ENCODE results near the gene OPN3. TPM values are rescaled to one million over a fixed set of nuclear protein-coding genes. Genes with fewer than 3 reads are reported as not detected.

The OPN3 gene
- total and polyA plus RNA-seq, 4 donors = 11.3 to 19.1 (median 15.5) TPM

GRCh38 chr1:241652012-241652411 is 11.8 kb upstream of the OPN3 start, which contains the start of gene WDR64:
Gene WDR64 (plus strand): TSS chr1:241652281. CDS start chr1:241652485, 204 bp downstream.
- Histone ChIP-seq H3K4me1 (ENCODE audit: control insufficient read depth in 4 of 4, insufficient read depth in 4 of 4, low read length in 3 of 4) (no peaks in the 10 kb centered on the region), H3K27me3 (ENCODE audit: control insufficient read depth in 4 of 4, insufficient read depth in 4 of 4, low read length in 3 of 4) (no peaks in the 10 kb centered on the region), H3K4me3 (ENCODE audit: low read depth in 1 of 3, low read length in 3 of 3) (no peak within 1 kb of the TSS), H3K27ac (ENCODE audit: low read depth in 1 of 2, low read length in 2 of 2) (no peak within 1 kb of the TSS), H3K9ac (ENCODE audit: low read depth in 1 of 2, low read length in 2 of 2) (no peak within 1 kb of the TSS), H3K9me3 (ENCODE audit: control insufficient read depth in 4 of 4, low read length in 3 of 4) (no peaks in the 10 kb centered on the region), H3K36me3 (ENCODE audit: control insufficient read depth in 4 of 4, insufficient read depth in 3 of 4, low read depth in 1 of 4, low read length in 3 of 4) (no peaks in the 10 kb centered on the region)
- no peak for DNase-seq (ENCODE audit: low spot score)
- WGBS = 93% methylated on average over 4 of the region's 4 CpGs
- no peak for TF ChIP-seq RAD21 (IDR thresholded peaks at IDR 0.05)
- TF ChIP-seq, protein P1, sequence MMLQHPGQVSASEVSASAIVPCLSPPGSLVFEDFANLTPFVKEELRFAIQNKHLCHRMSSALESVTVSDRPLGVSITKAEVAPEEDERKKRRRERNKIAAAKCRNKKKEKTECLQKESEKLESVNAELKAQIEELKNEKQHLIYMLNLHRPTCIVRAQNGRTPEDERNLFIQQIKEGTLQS (IDR thresholded peaks at IDR 0.05) = no peak
- TF ChIP-seq JUND (IDR thresholded peaks at IDR 0.05) = no peak

DNA sequence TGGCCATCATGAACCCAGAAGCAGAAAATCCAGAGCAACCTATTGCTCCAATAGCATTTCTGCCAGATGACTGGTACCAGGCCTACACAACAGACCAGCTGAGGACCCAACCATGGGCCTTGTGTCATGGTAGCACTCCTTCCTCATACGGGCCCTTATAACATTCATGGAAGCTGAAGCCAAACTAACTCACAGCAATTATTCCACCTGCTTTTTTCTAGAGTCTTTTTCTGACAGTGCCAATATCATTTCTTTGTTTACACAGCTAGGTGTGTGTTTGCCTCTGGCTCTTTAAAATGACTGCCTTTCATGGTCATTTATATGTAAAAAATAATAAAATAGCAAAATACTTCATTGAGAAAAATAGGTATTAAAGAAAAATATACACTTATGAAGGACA is 8.0 kb upstream of the OPN3 start:
- no peak overlapping the region for H3K9ac ChIP-seq (ENCODE audit: low read depth in 1 of 2, low read length in 2 of 2)
- no peaks in the 10 kb centered on the region for H3K4me1 ChIP-seq (ENCODE audit: control insufficient read depth in 4 of 4, insufficient read depth in 4 of 4, low read length in 3 of 4)
- no peaks in the 10 kb centered on the region for H3K9me3 ChIP-seq (ENCODE audit: control insufficient read depth in 4 of 4, low read length in 3 of 4)
- no peaks in the 10 kb centered on the region for H3K36me3 ChIP-seq (ENCODE audit: control insufficient read depth in 4 of 4, insufficient read depth in 3 of 4, low read depth in 1 of 4, low read length in 3 of 4)
- no peak overlapping the region for H3K27ac ChIP-seq (ENCODE audit: low read depth in 1 of 2, low read length in 2 of 2)
- WGBS = 87% methylated on average over 1 of the region's 1 CpG
- TF ChIP-seq SP1 (IDR thresholded peaks at IDR 0.05) (no peak), HNF4A (conservative IDR thresholded peaks at IDR 0.05) (no peak), TAF1 (conservative IDR thresholded peaks at IDR 0.05) (no peak)
- H3K4me3 ChIP-seq (ENCODE audit: low read depth in 1 of 3, low read length in 3 of 3) = no peak overlapping the region
- no peaks in the 10 kb centered on the region for H3K27me3 ChIP-seq (ENCODE audit: control insufficient read depth in 4 of 4, insufficient read depth in 4 of 4, low read length in 3 of 4)
- no peak for DNase-seq (ENCODE audit: low spot score)

DNA sequence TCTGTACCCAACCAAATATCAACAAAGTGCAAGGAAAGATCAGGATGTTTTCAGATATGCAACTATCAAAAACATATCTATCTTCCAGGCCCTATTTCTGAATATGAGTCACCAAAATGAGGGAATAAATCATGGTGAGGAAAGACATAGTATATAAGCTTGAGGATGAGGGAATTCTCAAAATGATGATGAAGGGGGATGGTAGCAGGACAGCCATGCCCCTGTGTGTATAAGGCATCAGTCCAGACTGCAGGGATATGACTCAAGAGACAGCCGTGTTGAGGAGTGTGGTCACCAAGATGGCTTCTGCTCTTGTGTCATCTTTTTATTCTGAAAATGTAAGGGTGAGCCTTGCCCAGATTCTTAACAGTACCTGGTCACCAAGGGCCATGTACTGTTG is 7.5 kb upstream of the OPN3 start:
- Histone ChIP-seq H3K27me3 (ENCODE audit: control insufficient read depth in 4 of 4, insufficient read depth in 4 of 4, low read length in 3 of 4) (no peaks in the 10 kb centered on the region), H3K27ac (ENCODE audit: low read depth in 1 of 2, low read length in 2 of 2) (no peak overlapping the region), H3K36me3 (ENCODE audit: control insufficient read depth in 4 of 4, insufficient read depth in 3 of 4, low read depth in 1 of 4, low read length in 3 of 4) (no peaks in the 10 kb centered on the region), H3K4me3 (ENCODE audit: low read depth in 1 of 3, low read length in 3 of 3) (no peak overlapping the region), H3K9me3 (ENCODE audit: control insufficient read depth in 4 of 4, low read length in 3 of 4) (no peaks in the 10 kb centered on the region), H3K9ac (ENCODE audit: low read depth in 1 of 2, low read length in 2 of 2) (no peak overlapping the region), H3K4me1 (ENCODE audit: control insufficient read depth in 4 of 4, insufficient read depth in 4 of 4, low read length in 3 of 4) (no peaks in the 10 kb centered on the region)
- 92% methylated on average over 1 of the region's 1 CpG for WGBS
- no peak for TF ChIP-seq FOXA1 (IDR thresholded peaks at IDR 0.05)
- TF ChIP-seq HNF4G (IDR thresholded peaks at IDR 0.05) = no peak
- TF ChIP-seq EGR1 (IDR thresholded peaks at IDR 0.05; ENCODE audit: low read depth in 2 of 2) = no peak
- TF ChIP-seq GABPA (IDR thresholded peaks at IDR 0.05 in 1 of 2, conservative IDR thresholded peaks at IDR 0.05 in 1 of 2) = no peak
- no peak for TF ChIP-seq REST (IDR thresholded peaks at IDR 0.05)
- no peak for TF ChIP-seq TAF1 (conservative IDR thresholded peaks at IDR 0.05)
- TF ChIP-seq, protein P2, sequence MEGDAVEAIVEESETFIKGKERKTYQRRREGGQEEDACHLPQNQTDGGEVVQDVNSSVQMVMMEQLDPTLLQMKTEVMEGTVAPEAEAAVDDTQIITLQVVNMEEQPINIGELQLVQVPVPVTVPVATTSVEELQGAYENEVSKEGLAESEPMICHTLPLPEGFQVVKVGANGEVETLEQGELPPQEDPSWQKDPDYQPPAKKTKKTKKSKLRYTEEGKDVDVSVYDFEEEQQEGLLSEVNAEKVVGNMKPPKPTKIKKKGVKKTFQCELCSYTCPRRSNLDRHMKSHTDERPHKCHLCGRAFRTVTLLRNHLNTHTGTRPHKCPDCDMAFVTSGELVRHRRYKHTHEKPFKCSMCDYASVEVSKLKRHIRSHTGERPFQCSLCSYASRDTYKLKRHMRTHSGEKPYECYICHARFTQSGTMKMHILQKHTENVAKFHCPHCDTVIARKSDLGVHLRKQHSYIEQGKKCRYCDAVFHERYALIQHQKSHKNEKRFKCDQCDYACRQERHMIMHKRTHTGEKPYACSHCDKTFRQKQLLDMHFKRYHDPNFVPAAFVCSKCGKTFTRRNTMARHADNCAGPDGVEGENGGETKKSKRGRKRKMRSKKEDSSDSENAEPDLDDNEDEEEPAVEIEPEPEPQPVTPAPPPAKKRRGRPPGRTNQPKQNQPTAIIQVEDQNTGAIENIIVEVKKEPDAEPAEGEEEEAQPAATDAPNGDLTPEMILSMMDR (IDR thresholded peaks at IDR 0.05; ENCODE audit: low read depth, low read length, missing input control) = no peak
- no peak for TF ChIP-seq FOXA2 (IDR thresholded peaks at IDR 0.05)
- TF ChIP-seq JUND (IDR thresholded peaks at IDR 0.05) = no peak
- TF ChIP-seq HNF4A (conservative IDR thresholded peaks at IDR 0.05) = no peak
- TF ChIP-seq SP1 (IDR thresholded peaks at IDR 0.05) = no peak
- TF ChIP-seq, protein P3, sequence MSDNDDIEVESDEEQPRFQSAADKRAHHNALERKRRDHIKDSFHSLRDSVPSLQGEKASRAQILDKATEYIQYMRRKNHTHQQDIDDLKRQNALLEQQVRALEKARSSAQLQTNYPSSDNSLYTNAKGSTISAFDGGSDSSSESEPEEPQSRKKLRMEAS (IDR thresholded peaks at IDR 0.05) = no peak
- no peak for TF ChIP-seq RAD21 (IDR thresholded peaks at IDR 0.05)
- TF ChIP-seq RXRA (IDR thresholded peaks at IDR 0.05) = no peak
- no peak for TF ChIP-seq ZBTB33 (IDR thresholded peaks at IDR 0.05)
- TF ChIP-seq, protein P1 (IDR thresholded peaks at IDR 0.05) = no peak
- DNase-seq (ENCODE audit: low spot score) = no peak
